ENCODE measurements around the gene HSBP1. TPM values are rescaled to one million over a fixed set of nuclear protein-coding genes. Genes with fewer than 3 reads are reported as not detected.

Gene HSBP1
- total and polyA plus RNA-seq, 2 of the 13 experiments (the other 11 are each of a cell fraction or from before 2014, with no cell fraction given), result 249 to 292 TPM

DNA sequence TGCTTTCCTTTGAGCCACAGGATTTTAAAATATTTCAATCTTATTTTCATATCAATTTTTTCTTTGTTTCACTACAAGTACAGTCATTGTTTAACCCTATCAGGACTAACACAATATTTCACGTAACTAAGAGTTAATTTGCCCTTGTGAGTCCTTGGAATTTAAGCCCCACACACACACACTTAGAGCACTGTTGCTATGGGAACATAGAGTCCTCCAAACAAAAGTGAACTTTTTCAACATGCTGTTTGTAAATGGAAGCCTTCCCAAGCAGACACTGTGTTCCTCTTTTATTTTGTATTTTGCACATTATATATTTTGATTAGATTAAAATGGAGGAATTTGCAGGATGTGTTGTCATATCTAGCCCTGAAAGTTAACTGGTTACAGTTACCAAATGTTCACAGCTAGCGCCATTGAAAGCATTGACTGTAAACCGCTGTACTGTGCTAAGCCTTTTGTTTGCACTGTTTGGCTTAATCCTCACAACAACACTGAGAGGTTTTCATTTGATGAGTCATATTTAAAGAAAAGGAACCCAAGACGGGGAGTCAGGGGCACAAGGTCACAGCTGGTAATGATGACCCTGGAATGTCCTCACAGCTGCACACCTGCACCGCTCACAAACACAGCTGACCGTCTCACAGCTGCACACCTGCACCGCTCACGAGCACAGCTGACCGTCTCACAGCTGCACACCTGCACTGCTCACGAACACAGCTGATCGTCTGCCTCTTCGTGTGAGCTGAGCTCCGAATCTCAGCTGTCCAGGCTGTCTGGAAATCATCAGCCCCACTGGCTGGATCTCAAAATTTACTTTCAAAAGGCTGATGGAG, 6.3 kb downstream of the HSBP1 start (continued):
- TF ChIP-seq, protein P1, sequence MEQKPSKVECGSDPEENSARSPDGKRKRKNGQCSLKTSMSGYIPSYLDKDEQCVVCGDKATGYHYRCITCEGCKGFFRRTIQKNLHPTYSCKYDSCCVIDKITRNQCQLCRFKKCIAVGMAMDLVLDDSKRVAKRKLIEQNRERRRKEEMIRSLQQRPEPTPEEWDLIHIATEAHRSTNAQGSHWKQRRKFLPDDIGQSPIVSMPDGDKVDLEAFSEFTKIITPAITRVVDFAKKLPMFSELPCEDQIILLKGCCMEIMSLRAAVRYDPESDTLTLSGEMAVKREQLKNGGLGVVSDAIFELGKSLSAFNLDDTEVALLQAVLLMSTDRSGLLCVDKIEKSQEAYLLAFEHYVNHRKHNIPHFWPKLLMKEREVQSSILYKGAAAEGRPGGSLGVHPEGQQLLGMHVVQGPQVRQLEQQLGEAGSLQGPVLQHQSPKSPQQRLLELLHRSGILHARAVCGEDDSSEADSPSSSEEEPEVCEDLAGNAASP (CRISPR knock-in tag; IDR thresholded peaks at IDR 0.05; ENCODE audit: borderline replicate concordance), result no peak; the same call in 1 of the 2 replicates
- no peak for TF ChIP-seq NBN (conservative IDR thresholded peaks at IDR 0.05)
- no peak for TF ChIP-seq ZNF33A (CRISPR knock-in tag; IDR thresholded peaks at IDR 0.05; ENCODE audit: borderline replicate concordance)
- TF ChIP-seq RFXANK (CRISPR knock-in tag; IDR thresholded peaks at IDR 0.05), result no peak
- TF ChIP-seq ZNF30 (CRISPR knock-in tag; IDR thresholded peaks at IDR 0.05), result no peak
- TF ChIP-seq, protein P2, sequence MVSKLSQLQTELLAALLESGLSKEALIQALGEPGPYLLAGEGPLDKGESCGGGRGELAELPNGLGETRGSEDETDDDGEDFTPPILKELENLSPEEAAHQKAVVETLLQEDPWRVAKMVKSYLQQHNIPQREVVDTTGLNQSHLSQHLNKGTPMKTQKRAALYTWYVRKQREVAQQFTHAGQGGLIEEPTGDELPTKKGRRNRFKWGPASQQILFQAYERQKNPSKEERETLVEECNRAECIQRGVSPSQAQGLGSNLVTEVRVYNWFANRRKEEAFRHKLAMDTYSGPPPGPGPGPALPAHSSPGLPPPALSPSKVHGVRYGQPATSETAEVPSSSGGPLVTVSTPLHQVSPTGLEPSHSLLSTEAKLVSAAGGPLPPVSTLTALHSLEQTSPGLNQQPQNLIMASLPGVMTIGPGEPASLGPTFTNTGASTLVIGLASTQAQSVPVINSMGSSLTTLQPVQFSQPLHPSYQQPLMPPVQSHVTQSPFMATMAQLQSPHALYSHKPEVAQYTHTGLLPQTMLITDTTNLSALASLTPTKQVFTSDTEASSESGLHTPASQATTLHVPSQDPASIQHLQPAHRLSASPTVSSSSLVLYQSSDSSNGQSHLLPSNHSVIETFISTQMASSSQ (IDR thresholded peaks at IDR 0.05; ENCODE audit: low read depth), result no peak
- TF ChIP-seq, protein P2 (CRISPR knock-in tag; IDR thresholded peaks at IDR 0.05; ENCODE audit: borderline replicate concordance), result 0 out of 2 replicates have a peak, but pooled peaks have one; percentile 29
- TF ChIP-seq, protein P3, sequence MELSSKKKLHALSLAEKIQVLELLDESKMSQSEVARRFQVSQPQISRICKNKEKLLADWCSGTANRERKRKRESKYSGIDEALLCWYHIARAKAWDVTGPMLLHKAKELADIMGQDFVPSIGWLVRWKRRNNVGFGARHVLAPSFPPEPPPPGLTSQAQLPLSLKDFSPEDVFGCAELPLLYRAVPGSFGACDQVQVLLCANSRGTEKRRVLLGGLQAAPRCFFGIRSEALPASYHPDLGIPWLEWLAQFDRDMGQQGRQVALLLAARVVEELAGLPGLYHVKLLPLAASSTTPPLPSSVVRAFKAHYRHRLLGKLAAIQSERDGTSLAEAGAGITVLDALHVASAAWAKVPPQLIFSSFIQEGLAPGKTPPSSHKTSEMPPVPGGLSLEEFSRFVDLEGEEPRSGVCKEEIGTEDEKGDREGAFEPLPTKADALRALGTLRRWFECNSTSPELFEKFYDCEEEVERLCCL (CRISPR knock-in tag; IDR thresholded peaks at IDR 0.05; ENCODE audit: borderline replicate concordance), result no peak
- TF ChIP-seq ZNF230 (CRISPR knock-in tag; IDR thresholded peaks at IDR 0.05), result no peak
- no peak for TF ChIP-seq FIP1L1 (IDR thresholded peaks at IDR 0.05; ENCODE audit: borderline replicate concordance, insufficient read depth, low read depth, low read length)
- TF ChIP-seq, protein P4, sequence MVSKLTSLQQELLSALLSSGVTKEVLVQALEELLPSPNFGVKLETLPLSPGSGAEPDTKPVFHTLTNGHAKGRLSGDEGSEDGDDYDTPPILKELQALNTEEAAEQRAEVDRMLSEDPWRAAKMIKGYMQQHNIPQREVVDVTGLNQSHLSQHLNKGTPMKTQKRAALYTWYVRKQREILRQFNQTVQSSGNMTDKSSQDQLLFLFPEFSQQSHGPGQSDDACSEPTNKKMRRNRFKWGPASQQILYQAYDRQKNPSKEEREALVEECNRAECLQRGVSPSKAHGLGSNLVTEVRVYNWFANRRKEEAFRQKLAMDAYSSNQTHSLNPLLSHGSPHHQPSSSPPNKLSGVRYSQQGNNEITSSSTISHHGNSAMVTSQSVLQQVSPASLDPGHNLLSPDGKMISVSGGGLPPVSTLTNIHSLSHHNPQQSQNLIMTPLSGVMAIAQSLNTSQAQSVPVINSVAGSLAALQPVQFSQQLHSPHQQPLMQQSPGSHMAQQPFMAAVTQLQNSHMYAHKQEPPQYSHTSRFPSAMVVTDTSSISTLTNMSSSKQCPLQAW (CRISPR knock-in tag; IDR thresholded peaks at IDR 0.05), result no peak
- TF ChIP-seq ZNF563 (CRISPR knock-in tag; IDR thresholded peaks at IDR 0.05), result no peak
- TF ChIP-seq NR1H2 (CRISPR knock-in tag; IDR thresholded peaks at IDR 0.05; ENCODE audit: borderline replicate concordance, low read depth), result no peak
- TF ChIP-seq NFIC (IDR thresholded peaks at IDR 0.05; ENCODE audit: low read length), result 0 out of 2 replicates have a peak, but pooled peaks have one; percentile 29
- TF ChIP-seq, protein P5, sequence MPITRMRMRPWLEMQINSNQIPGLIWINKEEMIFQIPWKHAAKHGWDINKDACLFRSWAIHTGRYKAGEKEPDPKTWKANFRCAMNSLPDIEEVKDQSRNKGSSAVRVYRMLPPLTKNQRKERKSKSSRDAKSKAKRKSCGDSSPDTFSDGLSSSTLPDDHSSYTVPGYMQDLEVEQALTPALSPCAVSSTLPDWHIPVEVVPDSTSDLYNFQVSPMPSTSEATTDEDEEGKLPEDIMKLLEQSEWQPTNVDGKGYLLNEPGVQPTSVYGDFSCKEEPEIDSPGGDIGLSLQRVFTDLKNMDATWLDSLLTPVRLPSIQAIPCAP (CRISPR knock-in tag; IDR thresholded peaks at IDR 0.05; ENCODE audit: low read depth), result no peak
- TF ChIP-seq SALL2 (CRISPR knock-in tag; IDR thresholded peaks at IDR 0.05), result no peak
- TF ChIP-seq ZMAT3 (CRISPR knock-in tag; conservative IDR thresholded peaks at IDR 0.05), result no peak
- TF ChIP-seq PCBP1 (IDR thresholded peaks at IDR 0.05; ENCODE audit: borderline replicate concordance, low read depth, low read length), result no peak
- no peak for TF ChIP-seq PAWR (CRISPR knock-in tag; IDR thresholded peaks at IDR 0.05; ENCODE audit: borderline replicate concordance)
- TF ChIP-seq ZNF572 (CRISPR knock-in tag; IDR thresholded peaks at IDR 0.05), result no peak
